Subcutaneous abdominal adipose tissue (tissue), 5 donors: ENCODE data around the gene EHD2.
"Not testable (repeated sequence)": the region's sequence is repeated elsewhere in the genome, so short reads cannot be mapped to it uniquely, and the experiment has no call there.

Experiments
- H3K27ac ChIP-seq: one replicate; pipeline ENCODE4 v1.7.0; 2013; ENCODE audit warnings: low read depth, mild to moderate bottlenecking, inconsistent platforms, low read length, moderate library complexity
- H3K27me3 ChIP-seq, 5 donors: one replicate each; pipeline ENCODE4 v1.7.0; 2013; ENCODE audit warnings: low read length in 5 of 5, inconsistent platforms in 1 of 5; ENCODE audit not compliant: control insufficient read depth in 5 of 5, insufficient read depth in 4 of 5
- H3K36me3 ChIP-seq, 5 donors: one replicate each; pipeline ENCODE4 v1.7.0; 2013; ENCODE audit warnings: low read length in 5 of 5; ENCODE audit not compliant: control insufficient read depth in 5 of 5, insufficient read depth in 5 of 5
- H3K4me1 ChIP-seq, 5 donors: one replicate each; pipeline ENCODE4 v1.7.0; 2013; ENCODE audit warnings: low read length in 5 of 5, mild to moderate bottlenecking in 3 of 5, moderate library complexity in 1 of 5; ENCODE audit not compliant: control insufficient read depth in 5 of 5, insufficient read depth in 5 of 5
- H3K4me3 ChIP-seq, 5 donors: one replicate each; pipeline ENCODE4 v1.7.0; 2013; ENCODE audit warnings: low read length in 5 of 5, low read depth in 1 of 5
- H3K9ac ChIP-seq, 5 donors: one replicate each; pipeline ENCODE4 v1.7.0; 2013; ENCODE audit warnings: low read length in 5 of 5, mild to moderate bottlenecking in 4 of 5, moderate library complexity in 3 of 5
- H3K9me3 ChIP-seq, 5 donors: one replicate each; pipeline ENCODE4 v1.7.0; 2013; ENCODE audit warnings: low read length in 5 of 5; ENCODE audit not compliant: control insufficient read depth in 5 of 5
- donor health status: healthy.
- donor health status: healthy.
- donor health status: healthy.
- donor health status: healthy.
- donor health status: healthy.

The EHD2 gene

GRCh38 chr19:47725759-47726401 is 12.7 kb downstream of the EHD2 start:
- Histone ChIP-seq H3K36me3 (peaks cover 0 to 61% (median 36%) of the 10 kb centered on the region in 5 donors), H3K27ac (peak overlapping the region; percentile 66), H3K4me3 (no peak overlapping the region), H3K4me1 (peaks cover 8 to 79% (median 77%) of the 10 kb centered on the region in 5 donors), H3K27me3 (no peaks in the 10 kb centered on the region), H3K9ac (peak overlapping the region in 1 of 5 donors; percentile 7), H3K9me3 (no peaks in the 10 kb centered on the region)

- H3K9ac ChIP-seq, result peak overlapping the region in 1 of 5 donors; percentile 7
- no peaks in the 10 kb centered on the region for H3K27me3 ChIP-seq
- no peak overlapping the region for H3K4me3 ChIP-seq
- no peaks in the 10 kb centered on the region for H3K9me3 ChIP-seq
- peaks cover 0 to 62% (median 36%) of the 10 kb centered on the region in 5 donors for H3K36me3 ChIP-seq
- H3K27ac ChIP-seq, result peak overlapping the region; percentile 66
- H3K4me1 ChIP-seq, result peaks cover 8 to 76% (median 74%) of the 10 kb centered on the region in 5 donors
Observed at GRCh38 chr19:47726467-47726866, 13.2 kb downstream of the EHD2 start.

GRCh38 chr19:47728295-47728694 is 15.1 kb downstream of the EHD2 start:
- not testable (repeated sequence) for H3K9ac ChIP-seq, H3K27me3 ChIP-seq, H3K4me3 ChIP-seq, H3K9me3 ChIP-seq
- peaks cover 8 to 62% (median 61%) of the 10 kb centered on the region in 5 donors for H3K4me1 ChIP-seq
- H3K27ac ChIP-seq, result peak overlapping the region; percentile 95
- peaks cover 0 to 62% (median 32%) of the 10 kb centered on the region in 5 donors for H3K36me3 ChIP-seq

- H3K9me3 ChIP-seq, result no peaks in the 10 kb centered on the region
- H3K36me3 ChIP-seq, result peaks cover 0 to 63% (median 36%) of the 10 kb centered on the region in 5 donors
- H3K9ac ChIP-seq, result peak overlapping the region in 4 of 5 donors; percentile 35 to 60 (median 49)
- H3K4me1 ChIP-seq, result peaks cover 8 to 54% (median 50%) of the 10 kb centered on the region in 5 donors
- peak overlapping the region; percentile 95 for H3K27ac ChIP-seq
- H3K27me3 ChIP-seq, result no peaks in the 10 kb centered on the region
- H3K4me3 ChIP-seq, result peak overlapping the region in 4 of 5 donors; percentile 8 to 32 (median 12)
Observed at GRCh38 chr19:47729468-47729798, 16.2 kb downstream of the EHD2 start.

- no peaks in the 10 kb centered on the region for H3K9me3 ChIP-seq
- peak overlapping the region in 3 of 5 donors; percentile 8 to 32 (median 15) for H3K4me3 ChIP-seq
- H3K9ac ChIP-seq, result peak overlapping the region in 3 of 5 donors; percentile 35 to 60 (median 56)
- H3K27me3 ChIP-seq, result no peaks in the 10 kb centered on the region
- peak overlapping the region; percentile 95 for H3K27ac ChIP-seq
- peaks cover 0 to 63% (median 37%) of the 10 kb centered on the region in 5 donors for H3K36me3 ChIP-seq
- peaks cover 8 to 49% (median 45%) of the 10 kb centered on the region in 5 donors for H3K4me1 ChIP-seq
Observed at GRCh38 chr19:47729799-47730520, 16.7 kb downstream of the EHD2 start.

- Histone ChIP-seq H3K36me3 (peaks cover 0 to 65% (median 39%) of the 10 kb centered on the region in 5 donors), H3K9me3 (no peaks in the 10 kb centered on the region), H3K4me1 (peaks cover 8 to 46% (median 42%) of the 10 kb centered on the region in 5 donors), H3K27ac (peak overlapping the region; percentile 95), H3K27me3 (no peaks in the 10 kb centered on the region), H3K9ac (no peak overlapping the region), H3K4me3 (no peak overlapping the region)
Observed at GRCh38 chr19:47730521-47730889, 17.3 kb downstream of the EHD2 start.

- no peak overlapping the region for H3K4me3 ChIP-seq
- H3K9me3 ChIP-seq, result no peaks in the 10 kb centered on the region
- peaks cover 8 to 42% (median 38%) of the 10 kb centered on the region in 5 donors for H3K4me1 ChIP-seq
- H3K27ac ChIP-seq, result peak overlapping the region; percentile 95
- H3K36me3 ChIP-seq, result peaks cover 0 to 61% (median 35%) of the 10 kb centered on the region in 5 donors
- no peak overlapping the region for H3K9ac ChIP-seq
- H3K27me3 ChIP-seq, result no peaks in the 10 kb centered on the region
Observed at GRCh38 chr19:47730910-47731309, 17.7 kb downstream of the EHD2 start.

- peaks cover 0 to 70% (median 47%) of the 10 kb centered on the region in 5 donors for H3K36me3 ChIP-seq
- no peaks in the 10 kb centered on the region for H3K27me3 ChIP-seq
- peaks cover 0 to 8% (median 6%) of the 10 kb centered on the region in 5 donors for H3K4me1 ChIP-seq
- no peak overlapping the region for H3K9ac ChIP-seq
- H3K27ac ChIP-seq, result no peak overlapping the region
- H3K9me3 ChIP-seq, result no peaks in the 10 kb centered on the region
- H3K4me3 ChIP-seq, result no peak overlapping the region
Observed at GRCh38 chr19:47735131-47735530, 21.9 kb downstream of the EHD2 start.

GRCh38 chr19:47740866-47741519 is 27.8 kb downstream of the EHD2 start:
- Histone ChIP-seq H3K27me3 (peaks cover 0 to 8% (median 0%) of the 10 kb centered on the region in 5 donors), H3K4me3 (no peak overlapping the region), H3K4me1 (peaks cover 14 to 36% (median 24%) of the 10 kb centered on the region in 5 donors), H3K27ac (peak overlapping the region; percentile 99), H3K9me3 (no peaks in the 10 kb centered on the region), H3K36me3 (peaks cover 0 to 49% (median 39%) of the 10 kb centered on the region in 5 donors), H3K9ac (no peak overlapping the region)
